22Rv1 (cell line): ENCODE data around the gene GPRC5C.

Source experiments
- H3K27ac ChIP-seq: fragments of 450-650 bp; 2 replicates; pipeline ENCODE4 v1.5.1; 2017
- ZFX ChIP-seq: fragments of 450-650 bp; IDR thresholded peaks from 2 replicates; pipeline ENCODE4 v1.6.1; 2017; ENCODE audit warnings: antibody characterized with exemption, borderline replicate concordance
- TF ChIP-seq, protein P1 (sequence below): fragments of 450-650 bp; IDR thresholded peaks from 2 replicates; pipeline ENCODE4 v1.5.1; 2017; ENCODE audit warnings: mild to moderate bottlenecking

GPRC5C gene

GRCh38 chr17:74408262-74408661 is 23.6 kb upstream of the GPRC5C start:
- no peak for TF ChIP-seq ZFX
- TF ChIP-seq, protein P1, sequence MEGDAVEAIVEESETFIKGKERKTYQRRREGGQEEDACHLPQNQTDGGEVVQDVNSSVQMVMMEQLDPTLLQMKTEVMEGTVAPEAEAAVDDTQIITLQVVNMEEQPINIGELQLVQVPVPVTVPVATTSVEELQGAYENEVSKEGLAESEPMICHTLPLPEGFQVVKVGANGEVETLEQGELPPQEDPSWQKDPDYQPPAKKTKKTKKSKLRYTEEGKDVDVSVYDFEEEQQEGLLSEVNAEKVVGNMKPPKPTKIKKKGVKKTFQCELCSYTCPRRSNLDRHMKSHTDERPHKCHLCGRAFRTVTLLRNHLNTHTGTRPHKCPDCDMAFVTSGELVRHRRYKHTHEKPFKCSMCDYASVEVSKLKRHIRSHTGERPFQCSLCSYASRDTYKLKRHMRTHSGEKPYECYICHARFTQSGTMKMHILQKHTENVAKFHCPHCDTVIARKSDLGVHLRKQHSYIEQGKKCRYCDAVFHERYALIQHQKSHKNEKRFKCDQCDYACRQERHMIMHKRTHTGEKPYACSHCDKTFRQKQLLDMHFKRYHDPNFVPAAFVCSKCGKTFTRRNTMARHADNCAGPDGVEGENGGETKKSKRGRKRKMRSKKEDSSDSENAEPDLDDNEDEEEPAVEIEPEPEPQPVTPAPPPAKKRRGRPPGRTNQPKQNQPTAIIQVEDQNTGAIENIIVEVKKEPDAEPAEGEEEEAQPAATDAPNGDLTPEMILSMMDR: no peak
- no peak overlapping the region for H3K27ac ChIP-seq

DNA sequence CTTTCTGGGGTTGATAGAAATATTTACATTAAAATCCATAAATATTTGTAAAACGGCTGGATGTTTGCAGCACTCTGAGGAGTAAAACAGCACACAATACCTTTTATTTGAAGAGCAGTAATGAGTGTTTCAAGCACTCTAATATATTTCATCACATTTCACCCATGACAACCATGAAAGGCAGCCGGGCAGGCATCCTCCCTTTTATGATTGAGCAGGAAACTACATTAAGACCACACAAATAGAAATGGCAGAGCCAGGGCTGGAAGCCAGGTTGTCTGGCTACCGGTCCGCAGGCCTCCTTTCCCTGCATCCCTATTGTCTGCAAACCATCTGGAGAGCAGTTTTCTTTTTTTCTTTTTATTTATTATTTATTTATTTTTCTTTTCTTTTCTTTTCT is 23.1 kb upstream of the GPRC5C start:
- TF ChIP-seq ZFX: no peak
- TF ChIP-seq, protein P1: no peak
- H3K27ac ChIP-seq: no peak overlapping the region

DNA sequence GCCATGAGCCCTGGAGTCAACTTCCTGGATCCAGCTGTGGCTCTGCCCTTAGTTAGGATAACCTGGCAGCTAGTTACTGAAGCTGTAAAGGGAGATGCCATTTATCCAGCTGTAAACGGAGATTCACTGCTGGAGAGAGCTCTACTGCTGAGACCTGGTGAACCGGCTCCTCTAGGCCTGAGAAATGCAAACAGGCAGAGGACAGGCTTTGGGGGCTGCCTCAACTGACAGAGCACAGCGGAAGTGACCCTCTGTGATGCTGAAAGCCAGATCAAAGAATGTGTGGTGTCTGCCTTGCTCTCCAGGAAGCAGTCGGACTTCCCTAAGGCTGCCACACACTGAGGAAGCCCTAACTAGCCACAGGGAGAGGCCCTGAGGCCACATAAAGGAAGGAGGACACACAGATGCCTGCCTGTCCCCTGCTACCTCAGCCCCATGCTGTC is 21.9 kb upstream of the GPRC5C start:
- no peak for TF ChIP-seq ZFX
- TF ChIP-seq, protein P1: no peak
- no peak overlapping the region for H3K27ac ChIP-seq

DNA sequence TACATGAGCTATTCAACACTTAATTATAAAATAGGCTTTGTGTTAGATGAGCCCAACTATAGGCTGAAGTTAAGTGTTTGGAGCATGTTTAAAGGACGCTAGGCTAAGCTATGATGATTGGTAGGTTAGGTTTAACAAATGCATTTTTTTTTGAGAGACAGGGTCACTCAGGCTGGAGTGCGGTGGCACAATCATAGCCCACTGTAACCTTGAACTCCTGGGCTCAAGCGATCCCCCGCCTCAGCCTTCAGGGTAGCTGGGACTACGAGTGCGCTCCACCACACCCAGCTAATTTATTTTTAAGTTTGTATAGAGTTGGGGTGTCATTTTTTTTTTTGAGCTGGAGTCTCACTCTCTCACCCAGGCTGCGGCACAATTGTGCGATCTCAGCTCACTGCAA is 19.3 kb upstream of the GPRC5C start:
- no peak for TF ChIP-seq ZFX
- TF ChIP-seq, protein P1: no peak
- H3K27ac ChIP-seq: no peak overlapping the region

DNA sequence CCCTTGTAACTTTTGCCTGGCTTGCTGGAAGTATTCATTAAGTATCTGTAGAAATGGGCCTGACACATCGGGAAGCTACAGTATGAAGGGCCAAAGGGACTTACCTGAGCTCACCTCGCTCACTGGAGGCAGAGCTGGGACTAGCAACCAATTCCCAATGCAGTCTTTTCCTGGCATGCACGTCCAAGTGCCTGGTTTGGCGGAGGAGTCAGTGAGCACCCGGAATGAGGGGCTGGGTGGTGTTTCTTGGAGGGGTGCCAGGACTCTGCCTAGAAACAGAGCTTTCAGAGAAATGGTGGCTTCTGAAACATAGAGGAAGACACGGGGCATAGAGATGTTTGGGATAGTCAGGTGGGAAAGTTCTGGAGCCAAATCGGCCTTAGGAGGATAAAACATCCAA is 18.4 kb upstream of the GPRC5C start:
- TF ChIP-seq, protein P1: no peak
- TF ChIP-seq ZFX: no peak
- no peak overlapping the region for H3K27ac ChIP-seq

- TF ChIP-seq, protein P1: no peak
- TF ChIP-seq ZFX: no peak
- H3K27ac ChIP-seq: no peak overlapping the region
Measured at GRCh38 chr17:74414510-74414909, 17.4 kb upstream of the GPRC5C start.

DNA sequence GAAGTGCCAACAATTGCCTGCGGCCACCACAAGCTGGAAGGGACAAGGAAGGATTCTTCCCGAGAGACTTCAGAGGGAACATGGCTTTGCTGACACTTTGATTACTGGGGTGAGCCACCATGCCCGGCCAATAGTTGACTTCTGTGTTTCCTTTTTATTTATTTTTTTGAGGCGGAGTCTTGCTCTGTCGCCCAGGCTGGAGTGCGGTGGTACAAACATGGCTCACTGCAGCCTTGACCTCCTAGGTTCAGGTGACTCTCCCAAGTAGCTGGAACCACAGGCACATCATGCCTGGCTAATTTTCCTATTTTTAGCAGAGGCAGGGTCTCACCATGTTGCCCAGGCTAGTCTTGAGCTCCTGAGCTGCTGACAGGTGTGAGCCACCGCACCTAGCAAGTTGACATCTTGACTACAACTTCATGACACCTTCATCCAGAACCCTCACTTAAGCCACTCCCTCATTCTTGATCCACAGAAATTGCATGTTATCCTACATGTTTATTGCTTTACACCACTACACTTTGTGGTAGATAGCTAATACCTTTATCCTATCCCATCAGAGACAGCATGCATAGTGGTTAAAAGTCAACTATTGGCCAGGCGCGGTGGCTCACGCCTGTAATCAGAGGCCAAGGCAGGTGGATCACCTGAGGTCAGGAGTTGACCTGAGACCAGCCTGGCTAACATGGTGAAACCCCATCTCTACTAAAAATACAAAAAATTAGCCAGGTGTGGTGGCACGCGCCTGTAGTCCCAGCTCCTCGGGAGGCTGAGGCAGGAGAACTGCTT is 16.1 kb upstream of the GPRC5C start:
- TF ChIP-seq, protein P1: no peak
- TF ChIP-seq ZFX: no peak

More for the DNA sequence above, 16.1 kb upstream of the GPRC5C start:
- H3K27ac ChIP-seq: no peak overlapping the region
